HEK293T (cell line): ENCODE measurements around the gene SCYL1.

Source experiments
- CTCF ChIA-PET: fragments of 350-600 bp; formaldehyde crosslinking; extraction: SDS; loops from one replicate; lab custom pipeline; 2021; ENCODE audit warnings: antibody characterized with exemption, inconsistent platforms; lab: Yijun Ruan, JAX
- POLR2A ChIA-PET: fragments of 350-600 bp; formaldehyde crosslinking; extraction: SDS; loops from one replicate; lab custom pipeline; 2020; ENCODE audit warnings: antibody characterized with exemption, inconsistent platforms; lab: Yijun Ruan, JAX
- DNase-seq: peaks from one replicate; pipeline ENCODE4 v3.0.0; 2012; ENCODE audit warnings: mixed read lengths; ENCODE audit errors: extremely low spot score
- ARNT ChIP-seq: fragments of 450-650 bp; IDR thresholded peaks from 2 replicates; pipeline ENCODE4 v1.6.1; 2017; ENCODE audit warnings: mild to moderate bottlenecking
- CTBP1 ChIP-seq: fragments of 450-650 bp; IDR thresholded peaks from 2 replicates; pipeline ENCODE4 v1.6.1; 2016; ENCODE audit warnings: borderline replicate concordance
- ELF4 ChIP-seq: fragments of 450-650 bp; IDR thresholded peaks from 2 replicates; pipeline ENCODE4 v1.6.1; 2017; ENCODE audit warnings: antibody characterized with exemption
- FOXA1 ChIP-seq: fragments of 450-650 bp; IDR thresholded peaks from 2 replicates; pipeline ENCODE4 v1.6.1; 2016; ENCODE audit warnings: mild to moderate bottlenecking
- FOXK2 ChIP-seq: fragments of 450-650 bp; IDR thresholded peaks from 2 replicates; pipeline ENCODE4 v1.6.1; 2016; ENCODE audit warnings: mild to moderate bottlenecking
- FOXM1 ChIP-seq: fragments of 450-650 bp; IDR thresholded peaks from 2 replicates; pipeline ENCODE4 v1.6.1; 2017; ENCODE audit warnings: mild to moderate bottlenecking, borderline replicate concordance
- HDGF ChIP-seq: fragments of 450-650 bp; IDR thresholded peaks from 2 replicates; pipeline ENCODE4 v1.6.1; 2017; ENCODE audit warnings: antibody characterized with exemption, borderline replicate concordance
- L3MBTL2 ChIP-seq: fragments of 450-650 bp; conservative IDR thresholded peaks from 2 replicates; pipeline ENCODE4 v1.6.1; 2016; ENCODE audit warnings: mild to moderate bottlenecking
- LEF1 ChIP-seq: fragments of 450-650 bp; IDR thresholded peaks from 2 replicates; pipeline ENCODE4 v1.6.1; 2017; ENCODE audit warnings: mild to moderate bottlenecking, borderline replicate concordance
- NFRKB ChIP-seq: fragments of 450-650 bp; IDR thresholded peaks from 2 replicates; pipeline ENCODE4 v1.6.1; 2016; ENCODE audit warnings: mild to moderate bottlenecking, moderate library complexity
- PKNOX1 ChIP-seq: fragments of 450-650 bp; IDR thresholded peaks from 2 replicates; pipeline ENCODE4 v1.6.1; 2016
- SP1 ChIP-seq: fragments of 450-650 bp; IDR thresholded peaks from 2 replicates; pipeline ENCODE4 v1.6.1; 2017
- SUZ12 ChIP-seq: fragments of 450-650 bp; IDR thresholded peaks from 2 replicates; pipeline ENCODE4 v1.6.1; 2016; ENCODE audit warnings: mild to moderate bottlenecking
- TARDBP ChIP-seq: fragments of 450-650 bp; IDR thresholded peaks from 2 replicates; pipeline ENCODE4 v1.6.1; 2016
- ZNF384 ChIP-seq: fragments of 450-650 bp; IDR thresholded peaks from 2 replicates; pipeline ENCODE4 v1.6.1; 2016

Gene SCYL1

GRCh38 chr11:65586247-65586630 is 61.4 kb downstream of the SCYL1 start:
- DNase-seq: no peak
- no peak for TF ChIP-seq ZNF384
- TF ChIP-seq CTBP1: no peak
- no peak for TF ChIP-seq LEF1
- no peak for TF ChIP-seq NFRKB
- TF ChIP-seq ELF4: no peak
- TF ChIP-seq ARNT: no peak
- TF ChIP-seq FOXA1: no peak
- no peak for TF ChIP-seq L3MBTL2
- no peak for TF ChIP-seq SP1
- TF ChIP-seq FOXM1: no peak
- no peak for TF ChIP-seq TARDBP
- TF ChIP-seq HDGF: no peak
- no peak for TF ChIP-seq FOXK2
- no peak for TF ChIP-seq SUZ12
- TF ChIP-seq PKNOX1: no peak
- CTCF ChIA-PET: interaction anchor here (0.9 to 1.2 kb wide), 2 partner anchors 8 to 13 kb away, joined by 4 to 5 read pairs; partner anchors contain the start of gene FAM89B
- POLR2A ChIA-PET: interaction anchor here (1.4 to 1.5 kb wide), 2 partner anchors 9 to 15 kb away, joined by 4 read pairs; no protein-coding TSS in a partner anchor

- TF ChIP-seq ARNT: no peak
- TF ChIP-seq L3MBTL2: no peak
- no peak for TF ChIP-seq HDGF
- no peak for TF ChIP-seq CTBP1
- no peak for TF ChIP-seq TARDBP
- CTCF ChIA-PET: interaction anchor here (0.8 to 1.2 kb wide), 2 partner anchors 14 to 45 kb away, joined by 5 read pairs; partner anchors contain the start of gene FAM89B
Measured at GRCh38 chr11:65586676-65587075, 61.8 kb downstream of the SCYL1 start.

More at GRCh38 chr11:65586676-65587075, 61.8 kb downstream of the SCYL1 start:
- no peak for DNase-seq
- POLR2A ChIA-PET: interaction anchor here (1.4 to 1.6 kb wide), 3 partner anchors 9 to 84 kb away, joined by 4 read pairs; no protein-coding TSS in a partner anchor
